HepG2 (cell line): ENCODE measurements around the gene SLC38A2. TPM values are rescaled to one million over a fixed set of nuclear protein-coding genes. Genes with fewer than 3 reads are reported as not detected.

ENCODE experiments used
- GABPA ChIP-seq, 2 experiments: IDR thresholded peaks; 2 replicates each; pipeline ENCODE4 v1.6.1; 2011 to 2016; ENCODE audit warnings: low read depth in 2 of 2, low read length in 1 of 2, missing biosample characterization in 1 of 2, missing genetic modification characterization in 1 of 2
- KDM2A ChIP-seq: sonication (generic); formaldehyde crosslinking; IDR thresholded peaks from 2 replicates; pipeline ENCODE4 v1.4.0; 2020; ENCODE audit warnings: low read depth, missing genetic modification reagents, borderline replicate concordance
- KMT2B ChIP-seq: IDR thresholded peaks from 2 replicates; pipeline ENCODE4 v1.6.1; 2016; ENCODE audit warnings: missing genetic modification reagents, missing compliant biosample characterization
- MTF1 ChIP-seq: sonication (generic); formaldehyde crosslinking; IDR thresholded peaks from 2 replicates; pipeline ENCODE4 v1.5.0; 2020; ENCODE audit warnings: missing genetic modification reagents
- MYPOP ChIP-seq: sonication (generic); formaldehyde crosslinking; IDR thresholded peaks from 2 replicates; pipeline ENCODE4 v1.8.1; 2023; ENCODE audit warnings: mild to moderate bottlenecking, moderate library complexity, missing genetic modification reagents
- PAF1 ChIP-seq: IDR thresholded peaks from 2 replicates; pipeline ENCODE4 v1.6.1; 2016; ENCODE audit warnings: missing genetic modification reagents, missing compliant biosample characterization
- SMAD1 ChIP-seq: sonication (generic); formaldehyde crosslinking; IDR thresholded peaks from 2 replicates; pipeline ENCODE4 v1.4.0; 2020; ENCODE audit warnings: missing genetic modification reagents, low read depth, mild to moderate bottlenecking, borderline replicate concordance
- SOX13 ChIP-seq, 3 experiments: fragments of 450-650 bp in 1 of 3; sonication (generic) in 1 of 3; formaldehyde crosslinking in 1 of 3; IDR thresholded peaks in 2 of 3; conservative IDR thresholded peaks in 1 of 3; 2 replicates each; pipeline versions ENCODE4 v1.5.0 to v1.6.1; 2016 to 2020; ENCODE audit warnings: antibody characterized with exemption in 1 of 3, mild to moderate bottlenecking in 1 of 3, missing compliant biosample characterization in 1 of 3, missing genetic modification reagents in 1 of 3, moderate library complexity in 1 of 3
- SRSF4 ChIP-seq: fragments of 200-400 bp; formaldehyde crosslinking; IDR thresholded peaks from one replicate; pipeline ENCODE4 v1.6.1; 2018; ENCODE audit warnings: mild to moderate bottlenecking, low read depth, low read length, moderate library complexity; ENCODE audit not compliant: poor library complexity, severe bottlenecking
- UBTF ChIP-seq: sonication (generic); formaldehyde crosslinking; IDR thresholded peaks from 2 replicates; pipeline ENCODE4 v1.4.0; 2020; ENCODE audit warnings: mild to moderate bottlenecking, missing genetic modification reagents
- ZFP36L1 ChIP-seq: sonication (generic); formaldehyde crosslinking; IDR thresholded peaks from 2 replicates; pipeline ENCODE4 v1.8.0; 2022; ENCODE audit warnings: mild to moderate bottlenecking, missing genetic modification reagents, moderate library complexity
- ZNF136 ChIP-seq: sonication (generic); formaldehyde crosslinking; IDR thresholded peaks from 2 replicates; pipeline ENCODE4 v1.8.1; 2022; ENCODE audit warnings: low read depth, mild to moderate bottlenecking, moderate library complexity, missing genetic modification reagents
- ZNF331 ChIP-seq: sonication (generic); formaldehyde crosslinking; IDR thresholded peaks from 2 replicates; pipeline ENCODE4 v1.4.0; 2020; ENCODE audit warnings: missing genetic modification reagents
- ZNF407 ChIP-seq: sonication (generic); formaldehyde crosslinking; IDR thresholded peaks from one replicate; pipeline ENCODE4 v1.5.1; 2020; ENCODE audit warnings: mild to moderate bottlenecking, missing genetic modification reagents; ENCODE audit errors: not compliant biosample characterization
- ZNF83 ChIP-seq: sonication (generic); formaldehyde crosslinking; IDR thresholded peaks from 2 replicates; pipeline ENCODE4 v1.4.0; 2020; ENCODE audit warnings: missing genetic modification reagents, mild to moderate bottlenecking, borderline replicate concordance
- polyA plus RNA-seq, 8 experiments: library from polyadenylated mRNA; depleted of rRNA in 3 of 8; stranded (reverse) in 7 of 8; unstranded in 1 of 8; fragments of >200 nt; fragmentation: Illumina TruSeq in 4 of 8; extraction: Trizol in 4 of 8; gene quantifications; 2 replicates each; pipeline versions ENCODE4 v1.2.1 to v1.2.3, GENCODE V29; 2011 to 2016; ENCODE audit warnings: low read depth in 4 of 8, missing spikeins in 1 of 8, mixed read lengths in 1 of 8; ENCODE audit not compliant: insufficient read depth in 1 of 8
- total RNA-seq, 5 experiments: library from RNA; depleted of rRNA; stranded (reverse); fragments of >200 nt; fragmentation: Illumina TruSeq; extraction: Trizol; gene quantifications; 2 replicates each; pipeline ENCODE4 v1.2.3, GENCODE V29; 2016; ENCODE audit warnings: low read depth in 1 of 5

The SLC38A2 gene
- total and polyA plus RNA-seq, 2 of the 13 experiments (the other 11 are each of a cell fraction or from before 2014, with no cell fraction given) = 368 to 880 TPM

- TF ChIP-seq ZNF407 (CRISPR knock-in tag) (peak; percentile 64), SOX13 (IDR thresholded peaks at IDR 0.05) (no peak), SOX13 (CRISPR knock-in tag; conservative IDR thresholded peaks at IDR 0.05 in 1 of 2, IDR thresholded peaks at IDR 0.05 in 1 of 2) (peak in 1 of 2 experiments; percentile 63; a peak in 1 of 4 replicates), PAF1 (CRISPR knock-in tag) (peak; percentile 97), ZNF83 (CRISPR knock-in tag) (no peak), GABPA (IDR thresholded peaks at IDR 0.05; ENCODE audit: low read depth, low read length) (no peak), GABPA (CRISPR knock-in tag; IDR thresholded peaks at IDR 0.05; ENCODE audit: low read depth) (no peak), SMAD1 (CRISPR knock-in tag) (peak; percentile 43; the same call in 1 of the 2 replicates), KDM2A (CRISPR knock-in tag) (peak; percentile 79), ZNF331 (peak; percentile 65), ZFP36L1 (CRISPR knock-in tag) (peak; percentile 36; the same call in 1 of the 2 replicates), SRSF4 (peak; percentile 95), MYPOP (no peak), MTF1 (CRISPR knock-in tag) (peak; percentile 59; the same call in 1 of the 2 replicates), ZNF136 (no peak), KMT2B (CRISPR knock-in tag) (peak; percentile 18; the same call in 1 of the 2 replicates), UBTF (peak; percentile 89)
These were observed 1.5 kb downstream of the SLC38A2 start (continued) for GRCh38 chr12:46370792-46371717.
